Transverse colon (tissue), 4 donors: Measurements from ENCODE around the gene BMPR2. TPM values are rescaled to one million over a fixed set of nuclear protein-coding genes. Genes with fewer than 3 reads are reported as not detected.

Source experiments
- DNase-seq: peaks from one replicate; pipeline ENCODE4 v3.0.0-alpha.2; 2019
- H3K27ac ChIP-seq, 4 donors: fragments of 200-600 bp; sonication (generic); 2 replicates each; pipeline ENCODE4 v1.5.1; 2016 to 2018; ENCODE audit warnings: inconsistent platforms in 4 of 4
- H3K27me3 ChIP-seq: fragments of 200-600 bp; sonication (generic); 2 replicates; pipeline ENCODE4 v1.5.1; 2017; ENCODE audit warnings: inconsistent platforms
- H3K36me3 ChIP-seq, 4 donors: fragments of 200-600 bp; sonication (generic); 2 replicates each; pipeline ENCODE4 v1.5.1; 2017 to 2019; ENCODE audit warnings: inconsistent platforms in 4 of 4
- H3K4me1 ChIP-seq, 4 donors: fragments of 200-600 bp; sonication (generic); 2 replicates each; pipeline ENCODE4 v1.5.1; 2017 to 2020; ENCODE audit warnings: inconsistent platforms in 4 of 4
- H3K4me3 ChIP-seq, 4 donors: fragments of 200-600 bp; sonication (generic); 1 replicate in 1 of 4; 2 replicates in 3 of 4; pipeline versions ENCODE4 v1.5.1 to v1.6.1; 2017 to 2019; ENCODE audit warnings: inconsistent platforms in 4 of 4
- H3K9me3 ChIP-seq, 2 donors: fragments of 200-600 bp; sonication (generic); 2 replicates each; pipeline ENCODE4 v1.5.1; 2017 to 2019; ENCODE audit warnings: inconsistent platforms in 2 of 2
- CTCF ChIP-seq, 5 experiments: fragments of 200-600 bp in 3 of 5; fragments of 450-650 bp in 2 of 5; sonication (generic) in 3 of 5; IDR thresholded peaks; 1 replicate in 2 of 5; 2 replicates in 3 of 5; pipeline ENCODE4 v1.5.1; 2016 to 2017; ENCODE audit warnings: antibody characterized with exemption in 5 of 5, inconsistent platforms in 3 of 5, mild to moderate bottlenecking in 2 of 5, moderate library complexity in 1 of 5
- EP300 ChIP-seq: sonication (generic); formaldehyde crosslinking; IDR thresholded peaks from one replicate; pipeline ENCODE4 v1.6.1; 2017; ENCODE audit warnings: antibody characterized with exemption, low read depth
- POLR2A ChIP-seq: fragments of 450-650 bp; IDR thresholded peaks from one replicate; pipeline ENCODE4 v1.6.1; 2016; ENCODE audit warnings: antibody characterized with exemption, mild to moderate bottlenecking, moderate library complexity
- POLR2AphosphoS5 ChIP-seq, 3 donors: sonication (generic); formaldehyde crosslinking; IDR thresholded peaks; one replicate each; pipeline ENCODE4 v1.6.1; 2016; ENCODE audit warnings: antibody characterized with exemption in 3 of 3
- WGBS, 2 donors: methylation state at CpG; one replicate each; pipeline ENCODE4 v1.1.5; 2018; ENCODE audit warnings: low coverage in 1 of 2; 5-methylcytosine and 5-hydroxymethylcytosine counted together
- in situ Hi-C, 4 donors: fragments of 200-750 bp; cut with MboI; loops; one replicate each; pipeline versions ENCODE4 v1.15.0 to v1.15.1; 2017; ENCODE audit warnings: low sequenced_read_pairs in 3 of 4, low pct_ligation_motif_present in 1 of 4, low pct_unique_long_range_greater_than_20kb in 1 of 4
- intact Hi-C: fragments of 100-400 bp; cut with DNase I; formaldehyde crosslinking; loops from one replicate; pipeline ENCODE4 v1.15.1; 2023; ENCODE audit warnings: low total_unique reads
- total RNA-seq, 4 donors: library from RNA; depleted of rRNA; stranded (reverse); fragments of >200 nt; gene quantifications; one replicate each; pipeline ENCODE4 v1.1.0, GENCODE V29; 2016

Gene BMPR2
- total RNA-seq, 4 donors from 2014 or later, result 16.5 to 40.5 (median 26.5) TPM

DNA sequence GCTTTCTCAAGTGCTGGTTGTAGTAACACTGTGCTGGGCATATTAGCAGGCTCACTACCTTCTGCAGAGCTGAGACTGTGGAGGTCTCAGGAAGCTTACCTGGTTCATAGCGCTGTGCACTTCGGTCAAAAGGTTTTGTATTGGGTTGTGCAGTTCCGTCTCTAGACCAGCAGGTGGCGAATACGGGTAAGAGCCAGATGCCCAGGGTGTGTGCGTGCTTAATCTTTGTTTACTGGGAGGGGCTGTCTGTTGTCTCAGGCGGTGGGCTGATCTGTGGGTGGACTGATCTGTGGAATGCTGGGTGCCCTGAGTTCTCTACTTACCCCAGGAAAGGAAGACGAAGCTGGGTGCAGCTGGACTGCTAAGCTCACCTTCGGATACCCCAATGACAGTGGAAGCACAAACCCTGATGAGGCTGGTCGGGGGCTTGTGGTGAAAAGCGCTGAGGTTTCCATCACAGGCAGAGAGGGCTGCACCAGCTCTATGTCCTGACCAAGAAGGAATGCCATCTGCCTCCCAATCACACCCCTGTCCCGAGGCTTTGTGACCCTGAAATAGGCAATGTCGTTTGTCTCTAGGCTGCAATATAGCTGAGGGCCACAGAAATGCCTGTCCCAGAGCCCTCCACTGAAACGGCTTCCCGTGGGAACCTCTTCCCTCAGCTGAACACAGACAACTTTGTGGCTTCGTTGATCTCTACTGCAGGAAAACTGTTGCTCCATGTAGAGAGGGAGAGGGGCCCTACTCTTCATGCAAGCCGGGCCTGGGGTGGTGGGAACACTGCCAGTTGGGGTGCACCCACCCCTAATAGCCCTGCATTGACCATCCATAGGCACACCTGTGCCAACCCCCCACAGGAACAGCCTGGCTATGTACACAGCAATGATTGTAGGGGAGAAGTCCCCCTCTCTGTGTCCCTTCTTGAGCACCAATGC is 212.8 kb downstream of the BMPR2 start:
- H3K27me3 ChIP-seq, result no peaks in the 10 kb centered on the region
- peak overlapping the region in 1 of 4 donors; percentile 16 for H3K4me3 ChIP-seq
- 0 to 30% methylated on average over 4 to 14 of the region's 17 CpGs for WGBS, 2 donors
- in situ Hi-C loops, result loop anchor here (25.0 kb wide), 3 partner anchors 173 to 298 kb away; partner anchors contain the start of gene ICA1L (in 2 of the 4)
- intact Hi-C loops, result no loop called here
- H3K36me3 ChIP-seq, result no peaks in the 10 kb centered on the region
- peaks cover 3 to 14% (median 9%) of the 10 kb centered on the region in 4 donors for H3K4me1 ChIP-seq
- H3K27ac ChIP-seq, result peak overlapping the region in 2 of 4 donors; percentile 15 to 31
- TF ChIP-seq POLR2AphosphoS5 (IDR thresholded peaks at IDR 0.05), result no peak
- TF ChIP-seq POLR2A, result no peak
- peak; percentile 91 to 98 (median 95) for TF ChIP-seq CTCF (IDR thresholded peaks at IDR 0.05)
- no peak for TF ChIP-seq EP300
- no peaks in the 10 kb centered on the region for H3K9me3 ChIP-seq
- peak; percentile 71 for DNase-seq

DNA sequence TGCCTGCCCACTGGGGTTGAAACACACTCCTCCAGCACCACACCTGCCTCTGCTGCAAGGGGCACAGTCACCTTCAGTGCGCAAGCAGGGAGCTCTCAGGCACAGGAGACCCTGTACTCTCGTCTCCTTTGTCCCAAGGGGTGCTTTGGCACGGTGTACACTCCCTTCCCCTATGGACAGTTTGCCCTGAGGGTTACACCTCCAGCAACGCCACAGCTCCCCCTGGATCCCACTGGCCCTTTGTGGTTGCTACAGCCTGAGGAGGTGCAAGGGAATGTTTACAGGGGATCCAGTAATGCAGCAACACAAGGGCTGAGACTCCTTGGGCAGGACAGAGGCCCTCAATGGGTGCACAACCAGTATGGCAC is 213.4 kb downstream of the BMPR2 start:
- H3K4me3 ChIP-seq, result no peak overlapping the region
- no peaks in the 10 kb centered on the region for H3K27me3 ChIP-seq
- H3K36me3 ChIP-seq, result no peaks in the 10 kb centered on the region
- intact Hi-C loops, result no loop called here
- WGBS, 2 donors, result 87% methylated on average over 4 of the region's 4 CpGs; no CpG with 5 or more reads in 1 of the 2 donors
- in situ Hi-C loops, result loop anchor here (25.0 kb wide), 3 partner anchors 173 to 298 kb away; partner anchors contain the start of gene ICA1L (in 2 of the 4)
- DNase-seq, result no peak
- TF ChIP-seq EP300 (no peak), CTCF (IDR thresholded peaks at IDR 0.05) (no peak), POLR2A (no peak), POLR2AphosphoS5 (IDR thresholded peaks at IDR 0.05) (no peak)
- no peaks in the 10 kb centered on the region for H3K9me3 ChIP-seq
- no peak overlapping the region for H3K27ac ChIP-seq
- H3K4me1 ChIP-seq, result peaks cover 3 to 16% (median 9%) of the 10 kb centered on the region in 4 donors

GRCh38 chr2:202592566-202592965 is 216.4 kb downstream of the BMPR2 start:
- no peak for DNase-seq
- Histone ChIP-seq H3K4me3 (no peak overlapping the region), H3K4me1 (peaks cover 3 to 17% (median 9%) of the 10 kb centered on the region in 4 donors), H3K36me3 (no peaks in the 10 kb centered on the region), H3K27ac (no peak overlapping the region), H3K9me3 (no peaks in the 10 kb centered on the region), H3K27me3 (no peaks in the 10 kb centered on the region)
- TF ChIP-seq CTCF (IDR thresholded peaks at IDR 0.05) (no peak), POLR2AphosphoS5 (IDR thresholded peaks at IDR 0.05) (no peak), POLR2A (no peak), EP300 (no peak)
- intact Hi-C loops (no loop called here), in situ Hi-C loops (loop anchor here (25.0 kb wide), 3 partner anchors 170 to 295 kb away; partner anchors contain the start of gene ICA1L (in 2 of the 4))
- 89 to 92% methylated on average over 2 of the region's 2 CpGs for WGBS, 2 donors

- Histone ChIP-seq H3K36me3 (no peaks in the 10 kb centered on the region), H3K4me3 (no peak overlapping the region), H3K27me3 (no peaks in the 10 kb centered on the region), H3K4me1 (peaks cover 0 to 14% (median 0%) of the 10 kb centered on the region in 4 donors), H3K9me3 (no peaks in the 10 kb centered on the region), H3K27ac (peak overlapping the region in 1 of 4 donors; percentile 16)
- 93 to 96% methylated on average over 1 to 2 of the region's 2 CpGs for WGBS, 2 donors
- TF ChIP-seq EP300, result no peak
- no peak for TF ChIP-seq POLR2AphosphoS5 (IDR thresholded peaks at IDR 0.05)
- no peak for TF ChIP-seq CTCF (IDR thresholded peaks at IDR 0.05)
- no peak for TF ChIP-seq POLR2A
- DNase-seq, result no peak
- intact Hi-C loops, result no loop called here
- in situ Hi-C loops, result loop anchor here (25.0 kb wide), 3 partner anchors 163 to 288 kb away; partner anchors contain the start of gene ICA1L (in 2 of the 4)
Observed at GRCh38 chr2:202599105-202599504, 223.0 kb downstream of the BMPR2 start.
